WTC11 (cell line): ENCODE data around the gene MAP4. TPM values are rescaled to one million over a fixed set of nuclear protein-coding genes. Genes with fewer than 3 reads are reported as not detected.

Experiments used
- ATAC-seq: fragments of 200-7000 bp; cut with Tn5 transposase; 2 replicates; pipeline ENCODE4 v1.10.0; 2021; ENCODE audit warnings: mild to moderate bottlenecking, moderate library complexity
- CTCF ChIA-PET: fragments of 300-600 bp; sonication (Branson Sonifier 250); formaldehyde crosslinking; loops from one replicate; lab custom pipeline; 2021; ENCODE audit warnings: antibody characterized with exemption; lab: Charles Lee
- POLR2A ChIA-PET: fragments of 350-600 bp; sonication (Branson Sonifier 250); formaldehyde crosslinking; loops from one replicate; lab custom pipeline; 2021; ENCODE audit warnings: antibody characterized with exemption; lab: Charles Lee
- DNase-seq: peaks from one replicate; pipeline ENCODE4 v3.0.0; 2021; ENCODE audit warnings: low spot score
- H3K27ac Mint-ChIP-seq: 2 replicates; pipeline ENCODE4 v1.8.0; 2021; ENCODE audit warnings: mixed read lengths
- H3K27me3 Mint-ChIP-seq: 2 replicates; pipeline ENCODE4 v1.8.0; 2021; ENCODE audit warnings: low read depth, mild to moderate bottlenecking, moderate library complexity, mixed read lengths
- H3K36me3 Mint-ChIP-seq: 2 replicates; pipeline ENCODE4 v1.8.0; 2021; ENCODE audit warnings: mixed read lengths
- H3K4me1 Mint-ChIP-seq: 2 replicates; pipeline ENCODE4 v1.8.0; 2022; ENCODE audit warnings: mixed read lengths
- H3K4me3 Mint-ChIP-seq: 2 replicates; pipeline ENCODE4 v1.8.0; 2021; ENCODE audit warnings: mild to moderate bottlenecking, moderate library complexity, mixed read lengths
- H3K9me3 Mint-ChIP-seq: 2 replicates; pipeline ENCODE4 v1.8.0; 2021; ENCODE audit warnings: mixed read lengths
- FOXJ3 ChIP-seq: sonication (generic); formaldehyde crosslinking; IDR thresholded peaks from 2 replicates; pipeline ENCODE4 v1.9.0; 2021; ENCODE audit warnings: missing genetic modification reagents, mild to moderate bottlenecking, borderline replicate concordance
- FOXK1 ChIP-seq: sonication (generic); formaldehyde crosslinking; IDR thresholded peaks from 2 replicates; pipeline ENCODE4 v1.8.0; 2022; ENCODE audit warnings: mild to moderate bottlenecking, moderate library complexity, missing genetic modification reagents
- GRHL2 ChIP-seq: fragments of 250-450 bp; sonication (Bioruptor Pico); IDR thresholded peaks from 2 replicates; pipeline ENCODE4 v1.8.0; 2022; ENCODE audit warnings: mild to moderate bottlenecking, moderate library complexity; ENCODE audit not compliant: insufficient replicate concordance, severe bottlenecking
- GTF2I ChIP-seq: fragments of 250-450 bp; sonication (Bioruptor Pico); conservative IDR thresholded peaks from 2 replicates; pipeline ENCODE4 v1.4.0; 2021; ENCODE audit warnings: mild to moderate bottlenecking
- HMGA2 ChIP-seq: fragments of 250-450 bp; sonication (Bioruptor Pico); IDR thresholded peaks from 2 replicates; pipeline ENCODE4 v1.4.0; 2021; ENCODE audit warnings: mild to moderate bottlenecking, moderate library complexity
- NR3C1 ChIP-seq: sonication (generic); formaldehyde crosslinking; conservative IDR thresholded peaks from 2 replicates; pipeline ENCODE4 v1.8.1; 2023; ENCODE audit warnings: low read depth, mild to moderate bottlenecking, missing genetic modification reagents
- PRRX2 ChIP-seq: fragments of 250-450 bp; sonication (Bioruptor Pico); IDR thresholded peaks from 2 replicates; pipeline ENCODE4 v1.8.0; 2021; ENCODE audit warnings: mild to moderate bottlenecking
- SP1 ChIP-seq: sonication (generic); formaldehyde crosslinking; conservative IDR thresholded peaks from 2 replicates; pipeline ENCODE4 v1.8.1; 2022; ENCODE audit warnings: missing genetic modification reagents
- ZNF671 ChIP-seq: fragments of 250-450 bp; sonication (Bioruptor Pico); IDR thresholded peaks from 2 replicates; pipeline ENCODE4 v1.8.0; 2021; ENCODE audit warnings: mild to moderate bottlenecking
- total RNA-seq: library from RNA; stranded (reverse); gene quantifications from 3 replicates; pipeline ENCODE4 v1.2.3, GENCODE V29; 2021
- TF ChIP-seq, protein P1 (sequence below): sonication (generic); formaldehyde crosslinking; IDR thresholded peaks from 2 replicates; pipeline ENCODE4 v1.8.0; 2023; ENCODE audit warnings: mild to moderate bottlenecking, missing genetic modification reagents
- TF ChIP-seq, protein P2 (sequence below): fragments of 250-450 bp; sonication (Bioruptor Pico); IDR thresholded peaks from 2 replicates; pipeline ENCODE4 v1.9.0; 2021; ENCODE audit warnings: mild to moderate bottlenecking, borderline replicate concordance
- TF ChIP-seq, protein P3 (sequence below): sonication (generic); formaldehyde crosslinking; IDR thresholded peaks from 2 replicates; pipeline ENCODE4 v1.8.1; 2023; ENCODE audit warnings: mild to moderate bottlenecking, missing genetic modification reagents
- TF ChIP-seq, protein P4 (sequence below): sonication (generic); formaldehyde crosslinking; IDR thresholded peaks from 2 replicates; pipeline ENCODE4 v1.8.1; 2022; ENCODE audit warnings: missing genetic modification reagents, borderline replicate concordance
- TF ChIP-seq, protein P5 (sequence below): sonication (generic); formaldehyde crosslinking; IDR thresholded peaks from 2 replicates; pipeline ENCODE4 v1.8.0; 2023; ENCODE audit warnings: missing genetic modification reagents
- TF ChIP-seq, protein P6 (sequence below): sonication (generic); formaldehyde crosslinking; IDR thresholded peaks from 2 replicates; pipeline ENCODE4 v1.8.1; 2023; ENCODE audit warnings: mild to moderate bottlenecking, moderate library complexity, missing genetic modification reagents
- TF ChIP-seq, protein P7 (sequence below): sonication (generic); formaldehyde crosslinking; IDR thresholded peaks from 2 replicates; pipeline ENCODE4 v1.8.1; 2023; ENCODE audit warnings: mild to moderate bottlenecking, missing genetic modification reagents, borderline replicate concordance
- TF ChIP-seq, protein P8 (sequence below): sonication (generic); formaldehyde crosslinking; IDR thresholded peaks from 2 replicates; pipeline ENCODE4 v1.8.0; 2022; ENCODE audit warnings: mild to moderate bottlenecking, missing genetic modification reagents
- TF ChIP-seq, protein P9 (sequence below): fragments of 250-450 bp; sonication (Bioruptor Pico); IDR thresholded peaks from 2 replicates; pipeline ENCODE4 v1.9.0; 2021; ENCODE audit warnings: moderate library complexity, mild to moderate bottlenecking, inconsistent platforms, borderline replicate concordance

MAP4 gene
- total RNA-seq, 1 experiment from 2014 or later = 199 TPM

DNA sequence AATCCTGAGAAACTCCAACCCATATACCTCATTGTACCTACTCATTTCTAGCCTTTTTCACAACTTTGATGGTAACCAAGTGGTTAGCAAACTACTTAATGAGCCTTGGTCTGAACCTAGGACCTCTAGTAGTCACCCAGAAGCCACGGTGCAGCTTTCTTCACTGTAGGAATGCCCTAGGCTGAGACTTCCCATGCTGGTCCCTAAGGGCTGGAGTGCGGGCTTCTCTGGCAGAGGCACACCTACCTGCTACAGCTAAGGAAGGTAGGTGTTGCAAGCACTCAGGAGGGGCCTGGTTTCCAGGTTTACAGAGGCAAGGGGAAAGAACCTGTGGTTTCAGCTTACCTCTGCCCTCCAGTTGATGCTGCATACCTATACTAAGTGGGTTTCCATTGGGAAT lies 147.9 kb downstream of the MAP4 start:
- H3K36me3 Mint-ChIP-seq = peaks cover 72% of the 10 kb centered on the region
- no peak overlapping the region for H3K27ac Mint-ChIP-seq
- ChIA-PET POLR2A (no interaction called here), CTCF (interaction anchor here (4.1 kb wide), 1 partner anchor 283 kb away, joined by 30 read pairs; no protein-coding TSS in a partner anchor)
- no peaks in the 10 kb centered on the region for H3K27me3 Mint-ChIP-seq
- ATAC-seq (no peak), DNase-seq (no peak)
- H3K9me3 Mint-ChIP-seq = no peaks in the 10 kb centered on the region
- H3K4me1 Mint-ChIP-seq = no peaks in the 10 kb centered on the region
- H3K4me3 Mint-ChIP-seq = no peak overlapping the region
- TF ChIP-seq, protein P1, sequence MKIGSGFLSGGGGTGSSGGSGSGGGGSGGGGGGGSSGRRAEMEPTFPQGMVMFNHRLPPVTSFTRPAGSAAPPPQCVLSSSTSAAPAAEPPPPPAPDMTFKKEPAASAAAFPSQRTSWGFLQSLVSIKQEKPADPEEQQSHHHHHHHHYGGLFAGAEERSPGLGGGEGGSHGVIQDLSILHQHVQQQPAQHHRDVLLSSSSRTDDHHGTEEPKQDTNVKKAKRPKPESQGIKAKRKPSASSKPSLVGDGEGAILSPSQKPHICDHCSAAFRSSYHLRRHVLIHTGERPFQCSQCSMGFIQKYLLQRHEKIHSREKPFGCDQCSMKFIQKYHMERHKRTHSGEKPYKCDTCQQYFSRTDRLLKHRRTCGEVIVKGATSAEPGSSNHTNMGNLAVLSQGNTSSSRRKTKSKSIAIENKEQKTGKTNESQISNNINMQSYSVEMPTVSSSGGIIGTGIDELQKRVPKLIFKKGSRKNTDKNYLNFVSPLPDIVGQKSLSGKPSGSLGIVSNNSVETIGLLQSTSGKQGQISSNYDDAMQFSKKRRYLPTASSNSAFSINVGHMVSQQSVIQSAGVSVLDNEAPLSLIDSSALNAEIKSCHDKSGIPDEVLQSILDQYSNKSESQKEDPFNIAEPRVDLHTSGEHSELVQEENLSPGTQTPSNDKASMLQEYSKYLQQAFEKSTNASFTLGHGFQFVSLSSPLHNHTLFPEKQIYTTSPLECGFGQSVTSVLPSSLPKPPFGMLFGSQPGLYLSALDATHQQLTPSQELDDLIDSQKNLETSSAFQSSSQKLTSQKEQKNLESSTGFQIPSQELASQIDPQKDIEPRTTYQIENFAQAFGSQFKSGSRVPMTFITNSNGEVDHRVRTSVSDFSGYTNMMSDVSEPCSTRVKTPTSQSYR (CRISPR knock-in tag) = no peak
- TF ChIP-seq, protein P2, sequence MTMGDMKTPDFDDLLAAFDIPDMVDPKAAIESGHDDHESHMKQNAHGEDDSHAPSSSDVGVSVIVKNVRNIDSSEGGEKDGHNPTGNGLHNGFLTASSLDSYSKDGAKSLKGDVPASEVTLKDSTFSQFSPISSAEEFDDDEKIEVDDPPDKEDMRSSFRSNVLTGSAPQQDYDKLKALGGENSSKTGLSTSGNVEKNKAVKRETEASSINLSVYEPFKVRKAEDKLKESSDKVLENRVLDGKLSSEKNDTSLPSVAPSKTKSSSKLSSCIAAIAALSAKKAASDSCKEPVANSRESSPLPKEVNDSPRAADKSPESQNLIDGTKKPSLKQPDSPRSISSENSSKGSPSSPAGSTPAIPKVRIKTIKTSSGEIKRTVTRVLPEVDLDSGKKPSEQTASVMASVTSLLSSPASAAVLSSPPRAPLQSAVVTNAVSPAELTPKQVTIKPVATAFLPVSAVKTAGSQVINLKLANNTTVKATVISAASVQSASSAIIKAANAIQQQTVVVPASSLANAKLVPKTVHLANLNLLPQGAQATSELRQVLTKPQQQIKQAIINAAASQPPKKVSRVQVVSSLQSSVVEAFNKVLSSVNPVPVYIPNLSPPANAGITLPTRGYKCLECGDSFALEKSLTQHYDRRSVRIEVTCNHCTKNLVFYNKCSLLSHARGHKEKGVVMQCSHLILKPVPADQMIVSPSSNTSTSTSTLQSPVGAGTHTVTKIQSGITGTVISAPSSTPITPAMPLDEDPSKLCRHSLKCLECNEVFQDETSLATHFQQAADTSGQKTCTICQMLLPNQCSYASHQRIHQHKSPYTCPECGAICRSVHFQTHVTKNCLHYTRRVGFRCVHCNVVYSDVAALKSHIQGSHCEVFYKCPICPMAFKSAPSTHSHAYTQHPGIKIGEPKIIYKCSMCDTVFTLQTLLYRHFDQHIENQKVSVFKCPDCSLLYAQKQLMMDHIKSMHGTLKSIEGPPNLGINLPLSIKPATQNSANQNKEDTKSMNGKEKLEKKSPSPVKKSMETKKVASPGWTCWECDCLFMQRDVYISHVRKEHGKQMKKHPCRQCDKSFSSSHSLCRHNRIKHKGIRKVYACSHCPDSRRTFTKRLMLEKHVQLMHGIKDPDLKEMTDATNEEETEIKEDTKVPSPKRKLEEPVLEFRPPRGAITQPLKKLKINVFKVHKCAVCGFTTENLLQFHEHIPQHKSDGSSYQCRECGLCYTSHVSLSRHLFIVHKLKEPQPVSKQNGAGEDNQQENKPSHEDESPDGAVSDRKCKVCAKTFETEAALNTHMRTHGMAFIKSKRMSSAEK = no peak
- no peak for TF ChIP-seq ZNF671 (CRISPR knock-in tag)
- no peak for TF ChIP-seq FOXK1 (CRISPR knock-in tag)
- TF ChIP-seq, protein P3, sequence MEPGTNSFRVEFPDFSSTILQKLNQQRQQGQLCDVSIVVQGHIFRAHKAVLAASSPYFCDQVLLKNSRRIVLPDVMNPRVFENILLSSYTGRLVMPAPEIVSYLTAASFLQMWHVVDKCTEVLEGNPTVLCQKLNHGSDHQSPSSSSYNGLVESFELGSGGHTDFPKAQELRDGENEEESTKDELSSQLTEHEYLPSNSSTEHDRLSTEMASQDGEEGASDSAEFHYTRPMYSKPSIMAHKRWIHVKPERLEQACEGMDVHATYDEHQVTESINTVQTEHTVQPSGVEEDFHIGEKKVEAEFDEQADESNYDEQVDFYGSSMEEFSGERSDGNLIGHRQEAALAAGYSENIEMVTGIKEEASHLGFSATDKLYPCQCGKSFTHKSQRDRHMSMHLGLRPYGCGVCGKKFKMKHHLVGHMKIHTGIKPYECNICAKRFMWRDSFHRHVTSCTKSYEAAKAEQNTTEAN (CRISPR knock-in tag) = no peak
- TF ChIP-seq, protein P4, sequence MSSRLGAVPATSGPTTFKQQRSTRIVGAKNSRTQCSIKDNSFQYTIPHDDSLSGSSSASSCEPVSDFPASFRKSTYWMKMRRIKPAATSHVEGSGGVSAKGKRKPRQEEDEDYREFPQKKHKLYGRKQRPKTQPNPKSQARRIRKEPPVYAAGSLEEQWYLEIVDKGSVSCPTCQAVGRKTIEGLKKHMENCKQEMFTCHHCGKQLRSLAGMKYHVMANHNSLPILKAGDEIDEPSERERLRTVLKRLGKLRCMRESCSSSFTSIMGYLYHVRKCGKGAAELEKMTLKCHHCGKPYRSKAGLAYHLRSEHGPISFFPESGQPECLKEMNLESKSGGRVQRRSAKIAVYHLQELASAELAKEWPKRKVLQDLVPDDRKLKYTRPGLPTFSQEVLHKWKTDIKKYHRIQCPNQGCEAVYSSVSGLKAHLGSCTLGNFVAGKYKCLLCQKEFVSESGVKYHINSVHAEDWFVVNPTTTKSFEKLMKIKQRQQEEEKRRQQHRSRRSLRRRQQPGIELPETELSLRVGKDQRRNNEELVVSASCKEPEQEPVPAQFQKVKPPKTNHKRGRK = no peak
- no peak for TF ChIP-seq SP1 (CRISPR knock-in tag)
- no peak for TF ChIP-seq HMGA2 (CRISPR knock-in tag)
- no peak for TF ChIP-seq GRHL2 (CRISPR knock-in tag)
- TF ChIP-seq, protein P5, sequence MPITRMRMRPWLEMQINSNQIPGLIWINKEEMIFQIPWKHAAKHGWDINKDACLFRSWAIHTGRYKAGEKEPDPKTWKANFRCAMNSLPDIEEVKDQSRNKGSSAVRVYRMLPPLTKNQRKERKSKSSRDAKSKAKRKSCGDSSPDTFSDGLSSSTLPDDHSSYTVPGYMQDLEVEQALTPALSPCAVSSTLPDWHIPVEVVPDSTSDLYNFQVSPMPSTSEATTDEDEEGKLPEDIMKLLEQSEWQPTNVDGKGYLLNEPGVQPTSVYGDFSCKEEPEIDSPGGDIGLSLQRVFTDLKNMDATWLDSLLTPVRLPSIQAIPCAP (CRISPR knock-in tag) = no peak
- TF ChIP-seq PRRX2 (CRISPR knock-in tag) = no peak
- TF ChIP-seq, protein P6, sequence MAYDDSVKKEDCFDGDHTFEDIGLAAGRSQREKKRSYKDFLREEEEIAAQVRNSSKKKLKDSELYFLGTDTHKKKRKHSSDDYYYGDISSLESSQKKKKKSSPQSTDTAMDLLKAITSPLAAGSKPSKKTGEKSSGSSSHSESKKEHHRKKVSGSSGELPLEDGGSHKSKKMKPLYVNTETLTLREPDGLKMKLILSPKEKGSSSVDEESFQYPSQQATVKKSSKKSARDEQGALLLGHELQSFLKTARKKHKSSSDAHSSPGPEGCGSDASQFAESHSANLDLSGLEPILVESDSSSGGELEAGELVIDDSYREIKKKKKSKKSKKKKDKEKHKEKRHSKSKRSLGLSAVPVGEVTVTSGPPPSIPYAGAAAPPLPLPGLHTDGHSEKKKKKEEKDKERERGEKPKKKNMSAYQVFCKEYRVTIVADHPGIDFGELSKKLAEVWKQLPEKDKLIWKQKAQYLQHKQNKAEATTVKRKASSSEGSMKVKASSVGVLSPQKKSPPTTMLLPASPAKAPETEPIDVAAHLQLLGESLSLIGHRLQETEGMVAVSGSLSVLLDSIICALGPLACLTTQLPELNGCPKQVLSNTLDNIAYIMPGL = no peak
- no peak for TF ChIP-seq FOXJ3 (CRISPR knock-in tag)
- TF ChIP-seq GTF2I (CRISPR knock-in tag) = no peak
- TF ChIP-seq, protein P7, sequence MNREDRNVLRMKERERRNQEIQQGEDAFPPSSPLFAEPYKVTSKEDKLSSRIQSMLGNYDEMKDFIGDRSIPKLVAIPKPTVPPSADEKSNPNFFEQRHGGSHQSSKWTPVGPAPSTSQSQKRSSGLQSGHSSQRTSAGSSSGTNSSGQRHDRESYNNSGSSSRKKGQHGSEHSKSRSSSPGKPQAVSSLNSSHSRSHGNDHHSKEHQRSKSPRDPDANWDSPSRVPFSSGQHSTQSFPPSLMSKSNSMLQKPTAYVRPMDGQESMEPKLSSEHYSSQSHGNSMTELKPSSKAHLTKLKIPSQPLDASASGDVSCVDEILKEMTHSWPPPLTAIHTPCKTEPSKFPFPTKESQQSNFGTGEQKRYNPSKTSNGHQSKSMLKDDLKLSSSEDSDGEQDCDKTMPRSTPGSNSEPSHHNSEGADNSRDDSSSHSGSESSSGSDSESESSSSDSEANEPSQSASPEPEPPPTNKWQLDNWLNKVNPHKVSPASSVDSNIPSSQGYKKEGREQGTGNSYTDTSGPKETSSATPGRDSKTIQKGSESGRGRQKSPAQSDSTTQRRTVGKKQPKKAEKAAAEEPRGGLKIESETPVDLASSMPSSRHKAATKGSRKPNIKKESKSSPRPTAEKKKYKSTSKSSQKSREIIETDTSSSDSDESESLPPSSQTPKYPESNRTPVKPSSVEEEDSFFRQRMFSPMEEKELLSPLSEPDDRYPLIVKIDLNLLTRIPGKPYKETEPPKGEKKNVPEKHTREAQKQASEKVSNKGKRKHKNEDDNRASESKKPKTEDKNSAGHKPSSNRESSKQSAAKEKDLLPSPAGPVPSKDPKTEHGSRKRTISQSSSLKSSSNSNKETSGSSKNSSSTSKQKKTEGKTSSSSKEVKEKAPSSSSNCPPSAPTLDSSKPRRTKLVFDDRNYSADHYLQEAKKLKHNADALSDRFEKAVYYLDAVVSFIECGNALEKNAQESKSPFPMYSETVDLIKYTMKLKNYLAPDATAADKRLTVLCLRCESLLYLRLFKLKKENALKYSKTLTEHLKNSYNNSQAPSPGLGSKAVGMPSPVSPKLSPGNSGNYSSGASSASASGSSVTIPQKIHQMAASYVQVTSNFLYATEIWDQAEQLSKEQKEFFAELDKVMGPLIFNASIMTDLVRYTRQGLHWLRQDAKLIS (CRISPR knock-in tag) = no peak
- TF ChIP-seq NR3C1 (CRISPR knock-in tag) = no peak
- TF ChIP-seq, protein P8, sequence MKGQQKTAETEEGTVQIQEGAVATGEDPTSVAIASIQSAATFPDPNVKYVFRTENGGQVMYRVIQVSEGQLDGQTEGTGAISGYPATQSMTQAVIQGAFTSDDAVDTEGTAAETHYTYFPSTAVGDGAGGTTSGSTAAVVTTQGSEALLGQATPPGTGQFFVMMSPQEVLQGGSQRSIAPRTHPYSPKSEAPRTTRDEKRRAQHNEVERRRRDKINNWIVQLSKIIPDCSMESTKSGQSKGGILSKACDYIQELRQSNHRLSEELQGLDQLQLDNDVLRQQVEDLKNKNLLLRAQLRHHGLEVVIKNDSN (CRISPR knock-in tag) = no peak
- TF ChIP-seq, protein P9, sequence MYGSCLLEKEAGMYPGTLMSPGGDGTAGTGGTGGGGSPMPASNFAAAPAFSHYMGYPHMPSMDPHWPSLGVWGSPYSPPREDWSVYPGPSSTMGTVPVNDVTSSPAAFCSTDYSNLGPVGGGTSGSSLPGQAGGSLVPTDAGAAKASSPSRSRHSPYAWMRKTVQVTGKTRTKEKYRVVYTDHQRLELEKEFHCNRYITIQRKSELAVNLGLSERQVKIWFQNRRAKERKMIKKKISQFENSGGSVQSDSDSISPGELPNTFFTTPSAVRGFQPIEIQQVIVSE = no peak
